SK-N-SH (cell line): ENCODE results near the gene TBL1X. TPM values are rescaled to one million over a fixed set of nuclear protein-coding genes. Genes with fewer than 3 reads are reported as not detected.

Experiments
- CTCF ChIA-PET: fragments of 300-600, 350-600 bp; formaldehyde crosslinking; extraction: SDS; loops from one replicate; lab custom pipeline; 2021; lab: Yijun Ruan, JAX
- POLR2A ChIA-PET: fragments of 350-600 bp; sonication (Branson Sonifier 250); formaldehyde crosslinking; extraction: SDS; loops from one replicate; lab custom pipeline; 2020; ENCODE audit warnings: antibody characterized with exemption, inconsistent platforms; lab: Yijun Ruan, JAX
- DNase-seq: peaks from one replicate; pipeline ENCODE4 v3.0.0; 2012
- H2AFZ ChIP-seq: fragments of 200-600 bp; sonication (generic); 2 replicates; pipeline ENCODE4 v1.8.1; 2016; ENCODE audit warnings: antibody characterized with exemption, mild to moderate bottlenecking, low read depth
- H3F3A ChIP-seq: fragments of 200-600 bp; sonication (generic); replicated peaks from 2 replicates; pipeline ENCODE3; 2016; ENCODE audit warnings: antibody characterized with exemption, mild to moderate bottlenecking; ENCODE audit not compliant: insufficient read depth
- H3K27ac ChIP-seq, 2 experiments: fragments of 200-500 bp in 1 of 2; fragments of 200-600 bp in 1 of 2; sonication (Bioruptor generic) in 1 of 2; sonication (generic), shearing (Covaris generic) in 1 of 2; 2 replicates each; pipeline versions ENCODE4 v1.5.1 to v1.6.1; 2014 to 2016; ENCODE audit warnings: low read depth in 2 of 2, inconsistent platforms in 1 of 2, low read length in 1 of 2, mild to moderate bottlenecking in 1 of 2, mixed read lengths in 1 of 2
- H3K27me3 ChIP-seq: fragments of 200-600 bp; sonication (generic), shearing (Covaris generic); 2 replicates; pipeline ENCODE4 v1.6.1; 2016; ENCODE audit warnings: mixed run types; ENCODE audit not compliant: insufficient read depth
- H3K36me3 ChIP-seq, 2 experiments: fragments of 200-500 bp in 1 of 2; fragments of 200-600 bp in 1 of 2; sonication (Bioruptor generic) in 1 of 2; sonication (generic) in 1 of 2; replicated peaks in 1 of 2; 2 replicates each; pipeline versions ENCODE3 to v1.5.1; 2014 to 2016; ENCODE audit warnings: low read length in 1 of 2, mild to moderate bottlenecking in 1 of 2; ENCODE audit not compliant: insufficient read depth in 2 of 2, control insufficient read depth in 1 of 2
- H3K4me1 ChIP-seq, 2 experiments: fragments of 200-500 bp in 1 of 2; fragments of 200-600 bp in 1 of 2; sonication (Bioruptor generic) in 1 of 2; sonication (generic), shearing (Covaris generic) in 1 of 2; 2 replicates each; pipeline versions ENCODE4 v1.5.1 to v1.6.1; 2014 to 2016; ENCODE audit warnings: low read depth in 1 of 2, low read length in 1 of 2, mixed run types in 1 of 2; ENCODE audit not compliant: insufficient read depth in 2 of 2, control insufficient read depth in 1 of 2
- H3K4me2 ChIP-seq: fragments of 200-600 bp; sonication (generic), shearing (Covaris generic); 2 replicates; pipeline ENCODE4 v1.6.1; 2017; ENCODE audit warnings: mixed run types
- H3K4me3 ChIP-seq, 2 experiments: fragments of 200-500 bp in 1 of 2; fragments of 200-600 bp in 1 of 2; sonication (Bioruptor generic) in 1 of 2; sonication (generic), shearing (Covaris generic) in 1 of 2; 2 replicates each; pipeline versions ENCODE4 v1.5.1 to v1.8.1; 2014 to 2016; ENCODE audit warnings: low read depth in 2 of 2, inconsistent platforms in 1 of 2, low read length in 1 of 2, mild to moderate bottlenecking in 1 of 2, mixed read lengths in 1 of 2, moderate library complexity in 1 of 2
- H3K79me2 ChIP-seq: fragments of 200-600 bp; sonication (generic); 2 replicates; pipeline ENCODE4 v1.8.1; 2017; ENCODE audit warnings: mild to moderate bottlenecking; ENCODE audit not compliant: insufficient read depth
- H3K9ac ChIP-seq: fragments of 200-600 bp; sonication (generic); 2 replicates; pipeline ENCODE4 v1.6.1; 2017; ENCODE audit warnings: mixed run types
- H3K9me2 ChIP-seq: fragments of 200-600 bp; sonication (generic); 2 replicates; pipeline ENCODE4 v1.6.1; 2017; ENCODE audit warnings: mixed run types
- H3K9me3 ChIP-seq: fragments of 200-600 bp; sonication (generic); 2 replicates; pipeline ENCODE4 v1.6.1; 2017; ENCODE audit warnings: mixed run types, mild to moderate bottlenecking, moderate library complexity
- H4K20me1 ChIP-seq: fragments of 200-600 bp; sonication (generic); 2 replicates; pipeline ENCODE4 v1.6.1; 2017; ENCODE audit warnings: mild to moderate bottlenecking, mixed run types; ENCODE audit not compliant: insufficient read depth
- CHD2 ChIP-seq: fragments of 150-350 bp; IDR thresholded peaks from 2 replicates; pipeline ENCODE4 v1.6.1; 2018; ENCODE audit warnings: low read length; ENCODE audit not compliant: partially characterized antibody
- ELF1 ChIP-seq: IDR thresholded peaks from 2 replicates; pipeline ENCODE4 v1.4.0; 2012
- EP300 ChIP-seq, 2 experiments: IDR thresholded peaks; 2 replicates each; pipeline versions ENCODE4 v1.4.0 to v1.6.1; 2012; ENCODE audit warnings: borderline replicate concordance in 1 of 2, low read depth in 1 of 2, low read length in 1 of 2
- EZH2phosphoT487 ChIP-seq: fragments of 200-600 bp; sonication (generic); IDR thresholded peaks from 2 replicates; pipeline ENCODE4 v1.6.1; 2017; ENCODE audit warnings: low read depth, mixed run types, mild to moderate bottlenecking, antibody characterized with exemption, moderate library complexity, borderline replicate concordance
- FOXJ3 ChIP-seq: sonication (generic); formaldehyde crosslinking; IDR thresholded peaks from 2 replicates; pipeline ENCODE4 v1.5.1; 2020; ENCODE audit warnings: mild to moderate bottlenecking, missing genetic modification reagents
- FOXM1 ChIP-seq: IDR thresholded peaks from 2 replicates; pipeline ENCODE4 v1.4.0; 2012; ENCODE audit warnings: low read depth, mild to moderate bottlenecking
- GATA2 ChIP-seq: sonication (generic); formaldehyde crosslinking; IDR thresholded peaks from 2 replicates; pipeline ENCODE4 v1.5.0; 2020; ENCODE audit warnings: mild to moderate bottlenecking, missing genetic modification reagents
- JUND ChIP-seq: IDR thresholded peaks from 2 replicates; pipeline ENCODE4 v1.4.0; 2012
- MEF2A ChIP-seq: IDR thresholded peaks from 2 replicates; pipeline ENCODE4 v1.4.0; 2012; ENCODE audit warnings: low read depth, borderline replicate concordance
- MXI1 ChIP-seq: IDR thresholded peaks from 2 replicates; pipeline ENCODE4 v1.6.1; 2012; ENCODE audit warnings: mild to moderate bottlenecking, low read depth, low read length, improper control_type of control experiment
- NFIC ChIP-seq: IDR thresholded peaks from 2 replicates; pipeline ENCODE4 v1.4.0; 2012; ENCODE audit warnings: borderline replicate concordance
- RCOR1 ChIP-seq: fragments of 150-350 bp; IDR thresholded peaks from 2 replicates; pipeline ENCODE4 v1.6.1; 2017; ENCODE audit warnings: antibody characterized with exemption, low read length
- SIN3A ChIP-seq: IDR thresholded peaks from 2 replicates; pipeline ENCODE4 v1.6.1; 2012; ENCODE audit warnings: low read depth, mild to moderate bottlenecking, low read length, moderate library complexity, borderline replicate concordance
- TAF1 ChIP-seq: IDR thresholded peaks from 2 replicates; pipeline ENCODE4 v1.6.1; 2012; ENCODE audit warnings: low read depth, mild to moderate bottlenecking, low read length, moderate library complexity, borderline replicate concordance
- TCF12 ChIP-seq: IDR thresholded peaks from 2 replicates; pipeline ENCODE4 v1.4.0; 2012
- YY1 ChIP-seq: IDR thresholded peaks from 2 replicates; pipeline ENCODE4 v1.4.0; 2012; ENCODE audit warnings: low read depth, mild to moderate bottlenecking
- WGBS: methylation state at CpG from one replicate; pipeline ENCODE4 v1.1.6; 2017; ENCODE audit warnings: low lambda C conversion rate; 5-methylcytosine and 5-hydroxymethylcytosine counted together
- polyA plus RNA-seq, 3 experiments: library from polyadenylated mRNA; depleted of rRNA; stranded (reverse); fragments of >200 nt; gene quantifications; 2 replicates each; pipeline ENCODE4 v1.2.3, GENCODE V29; 2012
- TF ChIP-seq, protein P1 (sequence below): IDR thresholded peaks from 2 replicates; pipeline ENCODE4 v1.4.0; 2012; ENCODE audit warnings: low read depth, borderline replicate concordance
- TF ChIP-seq, protein P2 (sequence below): IDR thresholded peaks from 2 replicates; pipeline ENCODE4; 2012

Gene TBL1X
- polyA plus RNA-seq, 1 of the 3 experiments (the other 2 are of a cell fraction), result 10.6 TPM

DNA sequence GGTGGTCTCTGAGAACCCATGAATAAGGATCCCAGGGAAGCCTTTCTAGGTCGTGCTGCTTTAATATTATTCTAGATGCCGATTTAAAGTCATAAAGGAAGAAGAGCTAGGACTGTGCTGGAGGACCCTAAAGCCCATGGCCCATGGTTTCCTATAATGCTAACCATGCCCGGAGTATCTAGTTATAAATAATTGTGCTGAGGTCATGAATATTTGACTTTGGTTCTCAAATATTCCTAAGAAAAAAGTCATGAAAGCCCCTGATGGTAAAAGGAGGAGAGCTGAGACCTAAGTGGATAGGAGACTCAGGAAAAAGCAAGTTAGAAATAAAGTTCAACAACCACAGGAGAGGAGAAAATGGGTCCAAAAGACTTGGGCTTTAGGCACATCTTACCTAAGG, 132.0 kb downstream of the TBL1X start (continued):
- TF ChIP-seq, protein P1, sequence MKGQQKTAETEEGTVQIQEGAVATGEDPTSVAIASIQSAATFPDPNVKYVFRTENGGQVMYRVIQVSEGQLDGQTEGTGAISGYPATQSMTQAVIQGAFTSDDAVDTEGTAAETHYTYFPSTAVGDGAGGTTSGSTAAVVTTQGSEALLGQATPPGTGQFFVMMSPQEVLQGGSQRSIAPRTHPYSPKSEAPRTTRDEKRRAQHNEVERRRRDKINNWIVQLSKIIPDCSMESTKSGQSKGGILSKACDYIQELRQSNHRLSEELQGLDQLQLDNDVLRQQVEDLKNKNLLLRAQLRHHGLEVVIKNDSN, result no peak
- no peak for TF ChIP-seq TCF12

DNA sequence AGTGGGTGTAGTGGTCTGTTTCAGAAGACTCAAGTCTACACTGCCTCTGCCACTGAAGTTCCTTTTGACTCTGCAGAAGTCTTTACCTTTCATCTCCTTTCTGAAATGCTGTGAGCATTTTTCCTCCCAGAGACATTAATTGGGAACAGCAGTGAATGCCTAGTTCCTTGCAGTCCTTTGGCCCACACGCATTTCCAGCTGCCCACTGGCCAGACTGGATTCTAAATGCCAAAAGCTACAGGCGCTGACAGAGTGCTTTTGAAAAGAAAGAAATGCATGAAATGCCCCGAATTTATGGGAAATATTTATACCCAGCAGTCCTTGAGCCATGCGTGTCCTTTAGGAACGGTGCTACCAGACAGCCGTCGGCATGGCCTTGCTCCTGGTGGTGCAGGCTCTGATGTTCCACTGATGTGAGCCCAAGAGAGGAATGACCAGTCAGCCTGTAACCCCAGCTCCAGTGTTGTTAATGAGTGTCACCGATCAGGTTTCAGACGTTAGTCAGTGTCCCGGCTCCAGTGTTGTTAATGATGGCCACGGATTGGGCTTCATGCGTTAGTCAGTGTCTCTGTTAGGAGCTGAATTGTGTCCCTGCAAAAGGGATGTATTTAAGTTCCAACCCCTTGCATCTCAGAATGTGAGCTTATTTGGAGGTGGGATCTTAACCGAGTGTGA, 132.6 kb downstream of the TBL1X start:
- H3K4me1 ChIP-seq, result peaks cover 0 to 2% of the 10 kb centered on the region in 2 experiments; a peak in 1 of 4 replicates
- H3K79me2 ChIP-seq, result no peaks in the 10 kb centered on the region; the same call in none of the 2 replicates
- no peaks in the 10 kb centered on the region for H4K20me1 ChIP-seq
- POLR2A ChIA-PET, result no interaction called here
- no peak for DNase-seq
- H3K9ac ChIP-seq, result no peak overlapping the region
- H3K4me3 ChIP-seq, result no peak overlapping the region
- no peak for TF ChIP-seq YY1
- TF ChIP-seq SIN3A, result no peak
- TF ChIP-seq MXI1, result no peak
- TF ChIP-seq FOXJ3 (CRISPR knock-in tag), result no peak
- TF ChIP-seq CHD2, result no peak
- TF ChIP-seq ELF1, result no peak
- TF ChIP-seq TAF1, result no peak
- TF ChIP-seq, protein P1, result no peak
- TF ChIP-seq EP300 (IDR thresholded peaks at IDR 0.05; ENCODE audit: borderline replicate concordance in 1 of 2, low read depth in 1 of 2, low read length in 1 of 2), result no peak
- no peak for TF ChIP-seq FOXM1
- no peak for TF ChIP-seq RCOR1
- TF ChIP-seq JUND, result no peak
- no peak for TF ChIP-seq NFIC
- TF ChIP-seq EZH2phosphoT487, result no peak
- no peak for TF ChIP-seq MEF2A
- TF ChIP-seq, protein P2, sequence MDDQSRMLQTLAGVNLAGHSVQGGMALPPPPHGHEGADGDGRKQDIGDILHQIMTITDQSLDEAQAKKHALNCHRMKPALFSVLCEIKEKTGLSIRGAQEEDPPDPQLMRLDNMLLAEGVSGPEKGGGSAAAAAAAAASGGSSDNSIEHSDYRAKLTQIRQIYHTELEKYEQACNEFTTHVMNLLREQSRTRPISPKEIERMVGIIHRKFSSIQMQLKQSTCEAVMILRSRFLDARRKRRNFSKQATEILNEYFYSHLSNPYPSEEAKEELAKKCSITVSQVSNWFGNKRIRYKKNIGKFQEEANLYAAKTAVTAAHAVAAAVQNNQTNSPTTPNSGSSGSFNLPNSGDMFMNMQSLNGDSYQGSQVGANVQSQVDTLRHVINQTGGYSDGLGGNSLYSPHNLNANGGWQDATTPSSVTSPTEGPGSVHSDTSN, result no peak
- TF ChIP-seq GATA2, result no peak
- H3K27me3 ChIP-seq, result no peaks in the 10 kb centered on the region; the same call in 1 of the 2 replicates
- H3K27ac ChIP-seq, result no peak overlapping the region
- H3K9me3 ChIP-seq, result no peaks in the 10 kb centered on the region
- no peaks in the 10 kb centered on the region for H3K36me3 ChIP-seq
- no peak overlapping the region for H3K4me2 ChIP-seq
- no peak overlapping the region for H2AFZ ChIP-seq
- CTCF ChIA-PET, result no interaction called here
- no peaks in the 10 kb centered on the region for H3K9me2 ChIP-seq
- WGBS, result 57% methylated on average over 11 of the region's 13 CpGs
- no peaks in the 10 kb centered on the region for H3F3A ChIP-seq
